SK-N-SH (cell line): ENCODE results near the gene ZNF579. TPM values are rescaled to one million over a fixed set of nuclear protein-coding genes. Genes with fewer than 3 reads are reported as not detected.
"Not testable (repeated sequence)": the region's sequence is repeated elsewhere in the genome, so short reads cannot be mapped to it uniquely, and the experiment has no call there.

ENCODE experiments used
- CTCF ChIA-PET: fragments of 300-600, 350-600 bp; formaldehyde crosslinking; extraction: SDS; loops from one replicate; lab custom pipeline; 2021; lab: Yijun Ruan, JAX
- POLR2A ChIA-PET: fragments of 350-600 bp; sonication (Branson Sonifier 250); formaldehyde crosslinking; extraction: SDS; loops from one replicate; lab custom pipeline; 2020; ENCODE audit warnings: antibody characterized with exemption, inconsistent platforms; lab: Yijun Ruan, JAX
- DNase-seq: peaks from one replicate; pipeline ENCODE4 v3.0.0; 2012
- H2AFZ ChIP-seq: fragments of 200-600 bp; sonication (generic); 2 replicates; pipeline ENCODE4 v1.8.1; 2016; ENCODE audit warnings: antibody characterized with exemption, mild to moderate bottlenecking, low read depth
- H3F3A ChIP-seq: fragments of 200-600 bp; sonication (generic); replicated peaks from 2 replicates; pipeline ENCODE3; 2016; ENCODE audit warnings: antibody characterized with exemption, mild to moderate bottlenecking; ENCODE audit not compliant: insufficient read depth
- H3K27ac ChIP-seq, 2 experiments: fragments of 200-500 bp in 1 of 2; fragments of 200-600 bp in 1 of 2; sonication (Bioruptor generic) in 1 of 2; sonication (generic), shearing (Covaris generic) in 1 of 2; 2 replicates each; pipeline versions ENCODE4 v1.5.1 to v1.6.1; 2014 to 2016; ENCODE audit warnings: low read depth in 2 of 2, inconsistent platforms in 1 of 2, low read length in 1 of 2, mild to moderate bottlenecking in 1 of 2, mixed read lengths in 1 of 2
- H3K27me3 ChIP-seq: fragments of 200-600 bp; sonication (generic), shearing (Covaris generic); 2 replicates; pipeline ENCODE4 v1.6.1; 2016; ENCODE audit warnings: mixed run types; ENCODE audit not compliant: insufficient read depth
- H3K36me3 ChIP-seq, 2 experiments: fragments of 200-500 bp in 1 of 2; fragments of 200-600 bp in 1 of 2; sonication (Bioruptor generic) in 1 of 2; sonication (generic) in 1 of 2; replicated peaks in 1 of 2; 2 replicates each; pipeline versions ENCODE3 to v1.5.1; 2014 to 2016; ENCODE audit warnings: low read length in 1 of 2, mild to moderate bottlenecking in 1 of 2; ENCODE audit not compliant: insufficient read depth in 2 of 2, control insufficient read depth in 1 of 2
- H3K4me1 ChIP-seq, 2 experiments: fragments of 200-500 bp in 1 of 2; fragments of 200-600 bp in 1 of 2; sonication (Bioruptor generic) in 1 of 2; sonication (generic), shearing (Covaris generic) in 1 of 2; 2 replicates each; pipeline versions ENCODE4 v1.5.1 to v1.6.1; 2014 to 2016; ENCODE audit warnings: low read depth in 1 of 2, low read length in 1 of 2, mixed run types in 1 of 2; ENCODE audit not compliant: insufficient read depth in 2 of 2, control insufficient read depth in 1 of 2
- H3K4me2 ChIP-seq: fragments of 200-600 bp; sonication (generic), shearing (Covaris generic); 2 replicates; pipeline ENCODE4 v1.6.1; 2017; ENCODE audit warnings: mixed run types
- H3K4me3 ChIP-seq, 2 experiments: fragments of 200-500 bp in 1 of 2; fragments of 200-600 bp in 1 of 2; sonication (Bioruptor generic) in 1 of 2; sonication (generic), shearing (Covaris generic) in 1 of 2; 2 replicates each; pipeline versions ENCODE4 v1.5.1 to v1.8.1; 2014 to 2016; ENCODE audit warnings: low read depth in 2 of 2, inconsistent platforms in 1 of 2, low read length in 1 of 2, mild to moderate bottlenecking in 1 of 2, mixed read lengths in 1 of 2, moderate library complexity in 1 of 2
- H3K79me2 ChIP-seq: fragments of 200-600 bp; sonication (generic); 2 replicates; pipeline ENCODE4 v1.8.1; 2017; ENCODE audit warnings: mild to moderate bottlenecking; ENCODE audit not compliant: insufficient read depth
- H3K9ac ChIP-seq: fragments of 200-600 bp; sonication (generic); 2 replicates; pipeline ENCODE4 v1.6.1; 2017; ENCODE audit warnings: mixed run types
- H3K9me2 ChIP-seq: fragments of 200-600 bp; sonication (generic); 2 replicates; pipeline ENCODE4 v1.6.1; 2017; ENCODE audit warnings: mixed run types
- H3K9me3 ChIP-seq: fragments of 200-600 bp; sonication (generic); 2 replicates; pipeline ENCODE4 v1.6.1; 2017; ENCODE audit warnings: mixed run types, mild to moderate bottlenecking, moderate library complexity
- H4K20me1 ChIP-seq: fragments of 200-600 bp; sonication (generic); 2 replicates; pipeline ENCODE4 v1.6.1; 2017; ENCODE audit warnings: mild to moderate bottlenecking, mixed run types; ENCODE audit not compliant: insufficient read depth
- IRF3 ChIP-seq: fragments of 150-350 bp; IDR thresholded peaks from 2 replicates; pipeline ENCODE4 v1.6.1; 2016; ENCODE audit warnings: mild to moderate bottlenecking, low read depth, low read length
- JUND ChIP-seq: IDR thresholded peaks from 2 replicates; pipeline ENCODE4 v1.4.0; 2012
- MAX ChIP-seq: IDR thresholded peaks from 2 replicates; pipeline ENCODE4 v1.4.0; 2012; ENCODE audit warnings: low read depth
- MEF2A ChIP-seq: IDR thresholded peaks from 2 replicates; pipeline ENCODE4 v1.4.0; 2012; ENCODE audit warnings: low read depth, borderline replicate concordance
- NRF1 ChIP-seq: IDR thresholded peaks from 2 replicates; pipeline ENCODE4 v1.6.1; 2012; ENCODE audit warnings: low read depth, mild to moderate bottlenecking, low read length
- ZBTB33 ChIP-seq: IDR thresholded peaks from 2 replicates; pipeline ENCODE4 v1.4.0; 2012; ENCODE audit warnings: low read depth, borderline replicate concordance
- WGBS: methylation state at CpG from one replicate; pipeline ENCODE4 v1.1.6; 2017; ENCODE audit warnings: low lambda C conversion rate; 5-methylcytosine and 5-hydroxymethylcytosine counted together
- polyA plus RNA-seq, 3 experiments: library from polyadenylated mRNA; depleted of rRNA; stranded (reverse); fragments of >200 nt; gene quantifications; 2 replicates each; pipeline ENCODE4 v1.2.3, GENCODE V29; 2012

Gene ZNF579
- polyA plus RNA-seq, 1 of the 3 experiments (the other 2 are of a cell fraction): 5.9 TPM

DNA sequence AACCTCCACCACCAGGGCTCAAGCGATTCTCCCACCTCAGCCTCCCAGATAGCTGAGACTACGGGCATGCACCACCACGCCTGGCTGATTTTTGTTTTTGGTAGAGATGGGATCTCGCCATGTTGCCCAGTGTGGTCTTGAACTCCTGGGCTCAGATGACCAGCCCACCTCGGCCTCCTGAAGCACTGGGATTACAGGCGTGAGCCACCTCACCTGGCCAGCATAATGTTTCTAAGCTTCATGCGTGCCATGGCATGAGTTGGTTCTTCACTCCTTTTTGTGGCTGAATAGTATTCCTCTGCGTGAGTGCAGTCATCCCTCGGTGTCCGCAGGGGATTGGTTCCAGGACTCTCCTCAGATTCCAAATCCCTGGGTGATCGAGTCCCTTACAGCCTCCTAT is 4.2 kb upstream of the ZNF579 start:
- Histone ChIP-seq H3K27ac (peak overlapping the region; percentile 53 to 89; a peak in 1 of 4 replicates), H3K4me3 (no peak overlapping the region), H4K20me1 (no peaks in the 10 kb centered on the region), H3K36me3 (no peaks in the 10 kb centered on the region), H3K9me3 (no peaks in the 10 kb centered on the region), H3K9me2 (no peaks in the 10 kb centered on the region), H3K9ac (no peak overlapping the region), H3K27me3 (no peaks in the 10 kb centered on the region), H2AFZ (no peak overlapping the region; the same call in 1 of the 2 replicates), H3F3A (peaks cover 19% of the 10 kb centered on the region), H3K4me2 (no peak overlapping the region), H3K79me2 (peaks cover 8% of the 10 kb centered on the region), H3K4me1 (peaks cover 15 to 22% of the 10 kb centered on the region in 2 experiments; a peak in 2 of 4 replicates)
- WGBS: 90% methylated on average over 11 of the region's 11 CpGs
- no peak for DNase-seq
- ChIA-PET POLR2A (interaction anchor here (1.0 to 4.1 kb wide), 2 partner anchors 14 to 20 kb away, joined by 3 to 32 read pairs; partner anchors contain the start of gene FIZ1), CTCF (interaction anchor here (0.7 to 1.0 kb wide), 2 partner anchors 68 to 1829 kb away, joined by 3 to 4 read pairs; no protein-coding TSS in a partner anchor)
- TF ChIP-seq IRF3: no peak
- TF ChIP-seq MAX: no peak
- no peak for TF ChIP-seq ZBTB33
- no peak for TF ChIP-seq MEF2A
- TF ChIP-seq NRF1: no peak
- no peak for TF ChIP-seq JUND

DNA sequence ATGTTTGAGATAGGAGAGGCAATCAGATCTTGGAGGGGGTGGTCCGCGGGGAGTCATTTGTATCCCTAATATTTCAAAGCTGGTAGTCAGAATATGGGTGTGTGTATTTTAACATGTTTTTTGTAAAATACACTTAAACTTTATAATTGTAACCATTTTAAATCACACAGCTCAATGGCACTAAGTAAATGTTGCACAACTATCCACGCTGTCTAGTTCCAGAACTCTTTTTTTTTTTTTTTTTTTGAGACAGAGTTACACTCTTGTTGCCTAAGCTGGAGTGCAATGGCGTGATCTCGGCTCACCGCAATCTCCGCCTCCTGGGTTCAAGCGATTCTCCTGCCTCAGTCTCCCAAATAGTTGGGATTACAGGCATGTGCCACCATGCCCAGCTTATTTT is 3.2 kb upstream of the ZNF579 start:
- WGBS: 88% methylated on average over 8 of the region's 8 CpGs
- not testable (repeated sequence) for H3K4me3 ChIP-seq, H3K4me2 ChIP-seq, H3K36me3 ChIP-seq, H3K27ac ChIP-seq, H4K20me1 ChIP-seq, DNase-seq, H3K27me3 ChIP-seq, H3K9ac ChIP-seq, H3K9me3 ChIP-seq, H3K9me2 ChIP-seq, H2AFZ ChIP-seq
- peaks cover 15 to 25% of the 10 kb centered on the region in 2 experiments; a peak in 2 of 4 replicates for H3K4me1 ChIP-seq
- ChIA-PET CTCF (interaction anchor here (0.9 to 1.3 kb wide), 3 partner anchors 10 to 67 kb away, joined by 3 to 4 read pairs (median 3); partner anchors contain the start of gene ZNF865), POLR2A (interaction anchor here (0.6 kb wide), 1 partner anchor 53 kb away, joined by 3 read pairs; no protein-coding TSS in a partner anchor)
- H3F3A ChIP-seq: peaks cover 19% of the 10 kb centered on the region
- peaks cover 15% of the 10 kb centered on the region for H3K79me2 ChIP-seq

- 88% methylated on average over 4 of the region's 4 CpGs for WGBS
These were observed 1.6 kb upstream of the ZNF579 start for GRCh38 chr19:55582284-55582683.

More at GRCh38 chr19:55582284-55582683, 1.6 kb upstream of the ZNF579 start:
- H3K4me3 ChIP-seq, H3K27me3 ChIP-seq, H3K36me3 ChIP-seq, DNase-seq, H3K9me2 ChIP-seq, H4K20me1 ChIP-seq, H3K9me3 ChIP-seq, H3K27ac ChIP-seq, H3K4me2 ChIP-seq, POLR2A ChIA-PET, H3K9ac ChIP-seq, H2AFZ ChIP-seq: not testable (repeated sequence)
- peaks cover 20% of the 10 kb centered on the region for H3K79me2 ChIP-seq
- H3F3A ChIP-seq: peaks cover 16% of the 10 kb centered on the region
- CTCF ChIA-PET: interaction anchor here (1.0 to 1.1 kb wide), 2 partner anchors 50 to 90 kb away, joined by 3 to 4 read pairs; no protein-coding TSS in a partner anchor
- H3K4me1 ChIP-seq: peaks cover 15 to 25% of the 10 kb centered on the region in 2 experiments; a peak in 2 of 4 replicates
